HepG2 (cell line): ENCODE measurements around the gene ALKBH5. TPM values are rescaled to one million over a fixed set of nuclear protein-coding genes. Genes with fewer than 3 reads are reported as not detected.

ENCODE experiments used
- EHMT2 ChIP-seq: fragments of 200-600 bp; sonication (generic); IDR thresholded peaks from 2 replicates; pipeline ENCODE4 v1.7.0; 2017; ENCODE audit warnings: antibody characterized with exemption, low read depth, low read length, borderline replicate concordance
- FOXK1 ChIP-seq: sonication (generic); formaldehyde crosslinking; IDR thresholded peaks from 2 replicates; pipeline ENCODE4 v1.4.0; 2020; ENCODE audit warnings: low read depth, missing genetic modification reagents, borderline replicate concordance
- HDAC6 ChIP-seq: fragments of 200-600 bp; sonication (generic); IDR thresholded peaks from 2 replicates; pipeline ENCODE4 v1.7.0; 2017; ENCODE audit warnings: mild to moderate bottlenecking, antibody characterized with exemption, low read length, low read depth
- HMG20A ChIP-seq: IDR thresholded peaks from 2 replicates; pipeline ENCODE4 v1.6.1; 2016; ENCODE audit warnings: borderline replicate concordance
- HNRNPK ChIP-seq: fragments of 200-400 bp; formaldehyde crosslinking; IDR thresholded peaks from 2 replicates; pipeline ENCODE4 v1.6.1; 2018; ENCODE audit warnings: low read length, low read depth, moderate library complexity, mild to moderate bottlenecking; ENCODE audit not compliant: poor library complexity, severe bottlenecking
- MATR3 ChIP-seq: sonication (generic); formaldehyde crosslinking; IDR thresholded peaks from 2 replicates; pipeline ENCODE4 v1.4.0; 2020; ENCODE audit warnings: missing genetic modification reagents
- MIXL1 ChIP-seq: IDR thresholded peaks from 2 replicates; pipeline ENCODE4 v1.6.1; 2016
- PCBP2 ChIP-seq: fragments of 200-400 bp; formaldehyde crosslinking; optimal IDR thresholded peaks from 2 replicates; pipeline ENCODE3; 2018; ENCODE audit warnings: low read length, low read depth; ENCODE audit not compliant: poor library complexity, severe bottlenecking
- SMC3 ChIP-seq: IDR thresholded peaks from 2 replicates; pipeline ENCODE4 v1.6.1; 2011; ENCODE audit warnings: low read length, improper control_type of control experiment
- STAG1 ChIP-seq: sonication (generic); formaldehyde crosslinking; IDR thresholded peaks from 2 replicates; pipeline ENCODE4 v1.4.0; 2020; ENCODE audit warnings: missing genetic modification reagents
- THRA ChIP-seq: sonication (generic); formaldehyde crosslinking; IDR thresholded peaks from 2 replicates; pipeline ENCODE4 v1.4.0; 2020; ENCODE audit warnings: missing genetic modification reagents, borderline replicate concordance
- USF2 ChIP-seq, 2 experiments: sonication (generic) in 1 of 2; formaldehyde crosslinking in 1 of 2; IDR thresholded peaks; 2 replicates each; pipeline versions ENCODE4 v1.5.1 to v1.6.1; 2011 to 2020; ENCODE audit warnings: borderline replicate concordance in 1 of 2, low read depth in 1 of 2, low read length in 1 of 2, mild to moderate bottlenecking in 1 of 2, missing genetic modification reagents in 1 of 2, moderate library complexity in 1 of 2
- ZMAT5 ChIP-seq: sonication (generic); formaldehyde crosslinking; IDR thresholded peaks from 2 replicates; pipeline ENCODE4 v1.5.0; 2020; ENCODE audit warnings: mild to moderate bottlenecking, low read depth, missing genetic modification reagents, borderline replicate concordance
- ZNF331 ChIP-seq: sonication (generic); formaldehyde crosslinking; IDR thresholded peaks from 2 replicates; pipeline ENCODE4 v1.4.0; 2020; ENCODE audit warnings: missing genetic modification reagents
- ZNF33A ChIP-seq: sonication (generic); formaldehyde crosslinking; IDR thresholded peaks from 2 replicates; pipeline ENCODE4 v1.5.1; 2020; ENCODE audit warnings: missing genetic modification reagents, mild to moderate bottlenecking, moderate library complexity, borderline replicate concordance
- ZNF468 ChIP-seq: sonication (generic); formaldehyde crosslinking; IDR thresholded peaks from 2 replicates; pipeline ENCODE4 v1.8.0; 2022; ENCODE audit warnings: mild to moderate bottlenecking, moderate library complexity, missing genetic modification reagents
- ZNF761 ChIP-seq: sonication (generic); formaldehyde crosslinking; conservative IDR thresholded peaks from 2 replicates; pipeline ENCODE4 v1.4.0; 2020; ENCODE audit warnings: mild to moderate bottlenecking, missing genetic modification reagents
- ZNF775 ChIP-seq: sonication (generic); formaldehyde crosslinking; IDR thresholded peaks from 2 replicates; pipeline ENCODE4 v1.4.0; 2020; ENCODE audit warnings: missing genetic modification reagents, mild to moderate bottlenecking, moderate library complexity, borderline replicate concordance
- ZNF879 ChIP-seq: sonication (generic); formaldehyde crosslinking; IDR thresholded peaks from 2 replicates; pipeline ENCODE4 v1.8.1; 2023; ENCODE audit warnings: missing genetic modification reagents
- ZUFSP ChIP-seq: sonication (generic); formaldehyde crosslinking; IDR thresholded peaks from 2 replicates; pipeline ENCODE4 v1.9.0; 2021; ENCODE audit warnings: missing genetic modification reagents, mild to moderate bottlenecking, borderline replicate concordance
- polyA plus RNA-seq, 8 experiments: library from polyadenylated mRNA; depleted of rRNA in 3 of 8; stranded (reverse) in 7 of 8; unstranded in 1 of 8; fragments of >200 nt; fragmentation: Illumina TruSeq in 4 of 8; extraction: Trizol in 4 of 8; gene quantifications; 2 replicates each; pipeline versions ENCODE4 v1.2.1 to v1.2.3, GENCODE V29; 2011 to 2016; ENCODE audit warnings: low read depth in 4 of 8, missing spikeins in 1 of 8, mixed read lengths in 1 of 8; ENCODE audit not compliant: insufficient read depth in 1 of 8
- total RNA-seq, 5 experiments: library from RNA; depleted of rRNA; stranded (reverse); fragments of >200 nt; fragmentation: Illumina TruSeq; extraction: Trizol; gene quantifications; 2 replicates each; pipeline ENCODE4 v1.2.3, GENCODE V29; 2016; ENCODE audit warnings: low read depth in 1 of 5

Gene ALKBH5
- total and polyA plus RNA-seq, 2 of the 13 experiments (the other 11 are each of a cell fraction or from before 2014, with no cell fraction given): 68.9 to 76.9 TPM

GRCh38 chr17:18184143-18185031 lies 759 bp downstream of the ALKBH5 start (continued):
- TF ChIP-seq ZNF775 (CRISPR knock-in tag) (no peak), FOXK1 (CRISPR knock-in tag) (no peak), EHMT2 (no peak), MIXL1 (no peak), MATR3 (CRISPR knock-in tag) (no peak), ZNF879 (CRISPR knock-in tag) (no peak), ZMAT5 (CRISPR knock-in tag) (no peak), THRA (no peak), PCBP2 (no peak), ZNF331 (CRISPR knock-in tag) (peak; percentile 36; the same call in 1 of the 2 replicates), HNRNPK (no peak), ZNF33A (CRISPR knock-in tag) (no peak), ZUFSP (CRISPR knock-in tag) (no peak), HDAC6 (no peak), STAG1 (CRISPR knock-in tag) (no peak), USF2 (IDR thresholded peaks at IDR 0.05; ENCODE audit: low read depth, low read length) (no peak), USF2 (CRISPR knock-in tag; IDR thresholded peaks at IDR 0.05; ENCODE audit: borderline replicate concordance) (no peak), ZNF761 (CRISPR knock-in tag) (no peak), HMG20A (CRISPR knock-in tag) (no peak), ZNF468 (no peak), SMC3 (no peak)
